C4-2B (cell line): ENCODE measurements around the gene EFCAB8.
"Not testable (repeated sequence)": the region's sequence is repeated elsewhere in the genome, so short reads cannot be mapped to it uniquely, and the experiment has no call there.

Experiments
- H3K27ac ChIP-seq: fragments of 450-650 bp; 2 replicates; pipeline ENCODE4 v1.5.1; 2017
- ZFX ChIP-seq: fragments of 450-650 bp; IDR thresholded peaks from 2 replicates; pipeline ENCODE4 v1.6.1; 2017
- TF ChIP-seq, protein P1 (sequence below): fragments of 450-650 bp; conservative IDR thresholded peaks from 2 replicates; pipeline ENCODE4 v1.5.1; 2017; ENCODE audit warnings: mild to moderate bottlenecking

EFCAB8 gene

DNA sequence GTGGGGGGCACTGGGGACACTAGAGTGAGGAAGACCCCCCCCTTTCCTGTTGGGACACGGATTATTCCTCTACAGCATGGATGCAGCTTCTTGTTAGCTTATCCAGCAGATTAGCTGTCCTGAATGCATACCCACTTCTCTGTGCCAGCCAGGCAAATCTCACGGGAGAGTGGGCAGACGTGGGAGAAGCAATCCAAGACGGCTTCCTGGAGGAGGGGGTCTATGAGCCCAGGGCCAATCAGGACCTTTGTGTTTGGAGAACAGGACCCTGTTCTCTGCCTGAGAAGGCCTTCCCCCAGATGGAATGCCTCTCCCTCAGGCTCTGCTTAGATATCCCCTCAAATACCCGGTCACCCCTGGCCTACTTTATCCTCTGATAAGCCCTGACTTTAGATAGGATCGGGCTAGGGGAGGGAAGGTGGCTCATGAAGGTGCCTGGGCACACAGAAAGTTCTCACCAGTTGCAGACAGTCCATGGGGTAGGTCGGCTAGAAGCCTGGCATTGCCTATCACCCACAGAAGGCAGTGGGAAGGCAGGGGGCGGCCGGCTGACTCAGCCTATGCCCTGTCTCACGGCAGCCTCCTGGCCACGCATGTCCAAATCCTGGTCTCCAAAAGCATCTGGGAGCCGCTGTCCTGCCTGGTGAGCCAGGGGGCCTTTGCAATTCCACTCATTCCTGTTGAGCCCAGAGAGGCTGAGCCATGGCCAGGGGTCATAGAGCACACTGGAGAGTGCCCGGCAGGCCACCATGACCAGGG is 110.8 kb downstream of the EFCAB8 start:
- TF ChIP-seq, protein P1, sequence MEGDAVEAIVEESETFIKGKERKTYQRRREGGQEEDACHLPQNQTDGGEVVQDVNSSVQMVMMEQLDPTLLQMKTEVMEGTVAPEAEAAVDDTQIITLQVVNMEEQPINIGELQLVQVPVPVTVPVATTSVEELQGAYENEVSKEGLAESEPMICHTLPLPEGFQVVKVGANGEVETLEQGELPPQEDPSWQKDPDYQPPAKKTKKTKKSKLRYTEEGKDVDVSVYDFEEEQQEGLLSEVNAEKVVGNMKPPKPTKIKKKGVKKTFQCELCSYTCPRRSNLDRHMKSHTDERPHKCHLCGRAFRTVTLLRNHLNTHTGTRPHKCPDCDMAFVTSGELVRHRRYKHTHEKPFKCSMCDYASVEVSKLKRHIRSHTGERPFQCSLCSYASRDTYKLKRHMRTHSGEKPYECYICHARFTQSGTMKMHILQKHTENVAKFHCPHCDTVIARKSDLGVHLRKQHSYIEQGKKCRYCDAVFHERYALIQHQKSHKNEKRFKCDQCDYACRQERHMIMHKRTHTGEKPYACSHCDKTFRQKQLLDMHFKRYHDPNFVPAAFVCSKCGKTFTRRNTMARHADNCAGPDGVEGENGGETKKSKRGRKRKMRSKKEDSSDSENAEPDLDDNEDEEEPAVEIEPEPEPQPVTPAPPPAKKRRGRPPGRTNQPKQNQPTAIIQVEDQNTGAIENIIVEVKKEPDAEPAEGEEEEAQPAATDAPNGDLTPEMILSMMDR = no peak
- TF ChIP-seq ZFX = no peak
- no peak overlapping the region for H3K27ac ChIP-seq

DNA sequence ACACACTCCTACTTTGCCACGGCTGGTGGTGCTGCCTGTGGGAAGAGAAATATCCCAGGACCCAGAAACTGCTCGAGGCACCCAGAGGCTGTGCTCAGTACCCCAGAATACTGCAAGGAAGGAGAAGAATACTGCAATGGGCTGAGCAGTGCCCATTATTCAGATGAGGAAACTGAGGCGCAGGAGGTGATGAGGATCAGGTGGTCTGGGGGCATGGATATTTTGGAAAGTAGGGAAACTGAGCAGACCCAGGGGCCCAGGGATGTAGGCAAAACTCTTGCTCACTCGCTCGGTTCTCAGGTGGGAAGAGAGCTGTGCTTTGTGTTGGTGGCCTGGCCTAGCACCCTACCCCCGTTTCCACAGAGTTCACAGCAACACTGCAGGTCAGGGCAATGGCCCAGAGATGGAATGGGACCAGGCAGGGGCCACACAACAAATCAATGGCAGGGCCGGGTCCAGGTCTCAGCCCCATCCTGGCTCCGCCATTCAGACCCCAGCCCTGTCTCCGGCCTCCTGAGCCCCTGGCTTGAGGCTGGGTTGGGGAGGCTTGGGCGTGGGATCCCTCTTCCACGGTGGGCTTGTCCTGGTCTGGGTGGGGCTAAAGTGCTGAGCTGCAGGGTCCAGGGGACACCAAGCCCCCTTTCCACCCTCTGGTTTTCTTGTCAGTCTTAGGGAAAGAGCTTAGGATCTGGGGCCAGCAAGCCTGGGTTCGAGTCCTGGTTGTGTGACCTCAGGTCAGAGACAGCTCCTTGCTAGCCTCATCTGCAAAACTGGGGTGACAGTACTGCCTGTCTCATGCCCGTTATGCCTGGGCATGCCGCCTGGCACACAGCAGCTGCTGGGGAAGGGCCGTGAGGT is 111.6 kb downstream of the EFCAB8 start:
- H3K27ac ChIP-seq = no peak overlapping the region

DNA sequence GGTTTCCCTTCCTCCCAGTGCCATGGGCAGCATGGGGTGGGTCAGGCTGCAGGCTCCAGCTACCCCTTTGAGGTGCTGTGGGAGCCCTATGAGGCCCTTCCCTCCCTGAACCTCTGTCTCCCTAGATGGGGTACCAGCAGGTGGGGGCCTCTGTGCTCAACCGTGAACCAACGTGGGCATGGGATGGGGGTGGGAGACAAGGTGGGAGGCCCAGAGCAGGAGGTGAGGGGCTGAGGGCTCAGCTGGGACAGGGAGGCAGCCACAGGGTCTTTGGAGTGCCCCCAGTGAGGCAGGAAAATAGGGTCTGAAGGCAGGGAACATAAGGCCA is 112.2 kb downstream of the EFCAB8 start:
- TF ChIP-seq ZFX = no peak
- TF ChIP-seq, protein P1 = no peak
- H3K27ac ChIP-seq = no peak overlapping the region

More for the DNA sequence above, 111.6 kb downstream of the EFCAB8 start:
- TF ChIP-seq, protein P1 = no peak
- no peak for TF ChIP-seq ZFX

DNA sequence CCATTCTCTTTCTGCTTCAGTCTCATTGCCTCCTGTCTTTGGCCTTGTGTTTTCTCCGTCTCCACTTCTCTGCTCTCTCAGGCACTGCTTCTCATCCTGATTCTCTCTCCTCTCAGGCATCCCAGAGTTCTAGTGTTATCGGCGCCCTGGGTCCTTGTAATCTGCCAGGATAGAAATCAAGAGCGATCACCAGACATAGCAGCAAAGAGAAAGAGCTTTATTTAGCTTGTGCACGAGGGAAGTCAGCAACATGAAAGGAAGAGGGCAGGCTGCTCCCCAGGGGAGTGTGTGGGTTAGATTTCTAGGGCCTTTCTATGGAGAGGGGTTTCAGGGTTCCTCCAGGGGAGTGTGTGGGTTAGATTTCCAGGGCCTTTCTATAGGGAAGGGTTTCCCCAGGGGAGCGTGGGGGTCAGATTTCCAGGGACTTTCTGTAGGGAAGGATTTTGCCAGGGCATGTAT is 113.0 kb downstream of the EFCAB8 start:
- H3K27ac ChIP-seq = no peak overlapping the region
- TF ChIP-seq ZFX = no peak
- TF ChIP-seq, protein P1 = no peak

DNA sequence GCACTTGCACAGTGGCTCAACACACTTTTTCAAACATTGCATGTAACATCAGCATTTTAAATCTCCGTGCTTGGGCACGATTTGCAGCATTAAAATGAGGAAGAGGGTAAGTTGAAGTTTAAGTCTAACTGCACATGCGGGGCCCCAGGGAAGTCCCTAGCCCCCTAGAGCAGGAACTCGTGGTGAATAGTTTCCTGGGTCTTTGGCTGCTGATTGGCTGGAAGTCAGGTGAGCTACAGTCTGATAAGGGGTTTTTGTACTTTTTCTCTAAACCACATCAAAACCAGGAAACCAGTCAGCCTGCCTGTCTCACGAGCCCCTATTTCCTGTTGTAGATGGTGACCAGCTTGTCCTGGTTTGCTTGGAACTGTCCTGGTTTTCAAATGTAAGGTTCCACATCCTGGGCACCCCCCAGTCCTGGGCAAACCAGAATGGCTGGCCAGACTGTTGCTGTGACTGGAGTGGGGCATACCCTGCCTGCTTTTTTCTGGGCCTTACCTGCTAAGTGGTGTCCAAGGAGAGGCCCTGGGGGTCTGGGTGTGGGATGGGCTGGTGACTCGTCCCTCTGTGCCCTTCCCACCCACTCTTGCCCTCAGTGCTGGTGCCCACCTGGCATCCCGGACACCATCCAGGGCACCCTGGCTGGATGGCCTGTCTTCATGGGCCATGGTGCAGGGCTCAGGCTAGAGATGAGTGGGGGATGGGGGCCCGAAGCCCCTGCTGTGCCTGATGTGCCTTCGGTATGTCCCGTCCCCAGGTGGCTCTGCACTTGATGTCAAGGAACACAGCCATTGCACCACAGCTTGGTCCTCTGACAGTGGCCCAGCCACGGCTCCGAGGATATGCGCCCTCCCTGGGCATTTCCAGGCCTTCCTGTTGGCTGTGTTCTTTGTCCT is 113.7 kb downstream of the EFCAB8 start:
- TF ChIP-seq, protein P1 = no peak
- TF ChIP-seq ZFX = no peak

DNA sequence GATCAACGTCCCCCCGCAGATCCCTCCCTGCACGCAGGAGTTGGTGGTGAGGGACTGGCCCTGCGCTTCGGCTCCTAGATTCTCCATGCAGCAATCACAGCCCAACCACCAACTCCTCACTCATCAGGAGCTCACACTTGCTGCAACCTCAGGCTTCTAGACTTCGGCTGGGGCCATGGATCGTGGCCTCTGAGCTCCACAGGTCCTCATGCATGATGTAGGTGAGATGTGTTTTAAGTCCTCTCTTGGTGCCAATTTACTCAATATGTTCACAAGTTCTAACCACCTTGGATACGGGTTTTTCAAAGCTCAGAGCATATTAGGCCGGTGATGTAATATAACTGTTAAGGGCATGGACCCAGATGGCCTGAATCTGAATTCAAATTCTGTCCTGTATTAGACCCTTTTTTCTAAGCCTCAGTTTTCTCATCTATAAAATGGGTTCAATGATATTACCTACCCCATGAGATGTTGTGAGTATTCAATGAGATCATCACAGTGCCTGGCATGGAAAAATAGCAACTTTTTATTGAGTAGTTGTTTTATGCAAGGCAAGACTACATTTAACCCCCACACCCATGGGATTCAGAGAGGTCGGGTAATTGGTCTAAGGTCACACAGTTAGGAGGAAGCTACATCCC is 114.5 kb downstream of the EFCAB8 start:
- TF ChIP-seq ZFX = no peak
- TF ChIP-seq, protein P1 = no peak
- H3K27ac ChIP-seq = no peak overlapping the region

More for the DNA sequence above, 113.7 kb downstream of the EFCAB8 start:
- H3K27ac ChIP-seq = no peak overlapping the region

DNA sequence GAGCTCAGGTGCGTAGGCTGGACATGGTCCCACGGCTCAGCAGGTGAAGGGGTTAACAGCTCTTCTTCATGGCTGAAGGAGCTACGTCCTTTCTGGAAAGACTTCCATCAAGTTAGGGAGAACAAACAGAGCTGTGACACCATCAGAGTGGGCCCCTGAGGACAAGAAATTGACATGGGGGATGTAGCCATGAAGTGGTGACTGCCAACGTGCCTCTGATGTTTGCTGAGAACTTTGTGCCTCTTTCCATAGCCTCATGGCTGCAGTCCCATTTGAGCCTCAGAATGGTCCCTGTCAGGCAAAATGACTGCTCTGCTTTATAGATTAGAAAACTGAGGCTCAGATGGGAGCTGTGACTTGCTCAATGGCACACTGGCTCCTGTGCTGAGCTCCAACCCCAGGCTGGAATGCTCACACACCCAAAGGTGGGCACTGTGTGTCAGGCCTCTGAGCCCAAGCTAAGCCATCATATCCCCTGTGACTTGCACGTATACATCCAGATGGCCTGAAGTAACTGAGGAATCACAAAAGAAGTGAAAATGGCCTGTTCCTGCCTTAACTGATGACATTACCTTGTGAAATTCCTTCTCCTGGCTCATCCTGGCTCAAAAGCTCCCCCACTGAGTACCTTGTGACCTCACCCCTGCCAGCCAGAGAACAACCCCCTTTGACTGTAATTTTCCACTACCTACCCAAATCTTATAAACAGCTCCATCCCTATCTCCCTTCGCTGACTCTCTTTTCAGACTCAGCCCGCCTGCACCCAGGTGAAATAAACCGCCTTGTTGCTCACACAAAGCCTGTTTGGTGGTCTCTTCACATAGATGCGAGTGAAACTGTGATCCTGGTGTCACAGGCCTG is 115.7 kb downstream of the EFCAB8 start:
- not testable (repeated sequence) for H3K27ac ChIP-seq

DNA sequence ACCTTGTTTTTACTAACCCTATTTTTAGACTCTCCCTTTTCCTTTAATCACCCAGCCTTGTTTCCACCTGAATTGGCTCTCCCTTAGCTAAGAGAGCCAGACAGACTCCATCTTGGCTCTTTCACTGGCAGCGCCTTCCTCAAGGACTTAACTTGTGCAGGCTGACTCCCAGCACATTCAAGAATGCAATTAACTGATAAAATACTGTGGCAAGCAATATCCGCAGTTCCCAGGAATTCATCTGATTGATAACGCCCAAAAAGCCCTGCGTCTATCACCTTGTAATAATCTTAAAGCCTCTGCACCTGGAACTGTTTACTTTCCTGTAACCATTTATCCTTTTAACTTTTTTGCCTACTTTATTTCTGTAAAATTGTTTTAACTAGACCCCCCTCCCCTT is 116.4 kb downstream of the EFCAB8 start:
- not testable (repeated sequence) for H3K27ac ChIP-seq
